SU-DHL-6 (cell line): Measurements from ENCODE around the gene KIZ.

Source experiments
- CTCF ChIP-seq: fragments of 200-600 bp; sonication (generic); IDR thresholded peaks from one replicate; pipeline ENCODE4 v1.5.1; 2017; ENCODE audit warnings: antibody characterized with exemption, mild to moderate bottlenecking, low read length, moderate library complexity; ENCODE audit not compliant: insufficient read depth, poor library complexity, severe bottlenecking
- EZH2phosphoT487 ChIP-seq: fragments of 200-600 bp; sonication (generic), shearing (Covaris generic); conservative IDR thresholded peaks from 2 replicates; pipeline ENCODE4 v1.6.1; 2018; ENCODE audit warnings: mild to moderate bottlenecking, antibody characterized with exemption, low read length, moderate library complexity, mixed read lengths

GRCh38 chr20:21101932-21102575 is 23.8 kb upstream of the KIZ start:
- TF ChIP-seq CTCF (no peak), EZH2phosphoT487 (no peak)
